Measurements from ENCODE around the gene TRMT5.

GRCh38 chr14:60998617-60999016, 17.7 kb upstream of the TRMT5 start:
- TF ChIP-seq CTCF (IDR thresholded peaks at IDR 0.05) (no peak), POLR2A (IDR thresholded peaks at IDR 0.05) (no peak)

Data from esophagus squamous epithelium (tissue), 4 donors.